Stimulated activated naive CD8-positive, alpha-beta T cell treated with anti-CD3 and anti-CD28 coated beads, Interleukin-15, Interleukin-2, amounts not matched to agents 100 ng/mL and 50 ng/mL, for 24 hours (primary cell): ENCODE results near the gene GSTM2.
A peak's percentile ranks its signal among the peaks of the same experiment; 100 is the strongest.
"Not testable (repeated sequence)": the region's sequence is repeated elsewhere in the genome, so short reads cannot be mapped to it uniquely, and the experiment has no call there.

ENCODE experiments used
- H3K27ac Mint-ChIP-seq: one replicate; pipeline ENCODE4 v1.8.0; 2021; ENCODE audit warnings: mild to moderate bottlenecking, mixed read lengths
- H3K27me3 Mint-ChIP-seq: one replicate; pipeline ENCODE4 v1.8.0; 2021; ENCODE audit warnings: mixed read lengths
- H3K36me3 Mint-ChIP-seq: one replicate; pipeline ENCODE4 v1.8.0; 2021; ENCODE audit warnings: low read depth, mixed read lengths
- H3K4me1 Mint-ChIP-seq: one replicate; pipeline ENCODE4 v1.8.0; 2021; ENCODE audit warnings: low read depth, mixed read lengths
- H3K4me3 Mint-ChIP-seq: one replicate; pipeline ENCODE4 v1.8.0; 2021; ENCODE audit warnings: mild to moderate bottlenecking, mixed read lengths
- H3K9me3 Mint-ChIP-seq: one replicate; pipeline ENCODE4 v1.8.0; 2021; ENCODE audit warnings: mixed read lengths

The GSTM2 gene

DNA sequence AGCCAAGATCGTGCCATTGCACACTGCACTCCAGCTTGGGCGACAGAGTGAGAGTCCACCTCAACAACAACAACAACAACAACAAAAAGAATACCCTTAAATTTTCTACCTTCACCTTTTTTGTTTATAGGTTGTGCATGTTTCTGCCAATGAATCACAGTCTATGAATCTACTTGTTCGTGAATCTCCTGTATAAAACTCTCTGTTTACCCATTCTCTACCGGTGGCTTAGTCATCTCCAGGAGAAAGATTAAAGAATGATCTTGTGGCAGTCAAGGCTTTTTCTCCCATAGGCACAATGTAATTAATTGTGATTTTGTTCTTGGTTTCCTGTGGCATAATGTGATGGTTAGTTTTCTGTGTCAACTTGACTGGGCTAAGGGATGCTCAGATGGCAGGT lies 30.0 kb downstream of the GSTM2 start:
- H3K27ac Mint-ChIP-seq, H3K9me3 Mint-ChIP-seq, H3K36me3 Mint-ChIP-seq, H3K4me3 Mint-ChIP-seq, H3K27me3 Mint-ChIP-seq, H3K4me1 Mint-ChIP-seq: not testable (repeated sequence)

DNA sequence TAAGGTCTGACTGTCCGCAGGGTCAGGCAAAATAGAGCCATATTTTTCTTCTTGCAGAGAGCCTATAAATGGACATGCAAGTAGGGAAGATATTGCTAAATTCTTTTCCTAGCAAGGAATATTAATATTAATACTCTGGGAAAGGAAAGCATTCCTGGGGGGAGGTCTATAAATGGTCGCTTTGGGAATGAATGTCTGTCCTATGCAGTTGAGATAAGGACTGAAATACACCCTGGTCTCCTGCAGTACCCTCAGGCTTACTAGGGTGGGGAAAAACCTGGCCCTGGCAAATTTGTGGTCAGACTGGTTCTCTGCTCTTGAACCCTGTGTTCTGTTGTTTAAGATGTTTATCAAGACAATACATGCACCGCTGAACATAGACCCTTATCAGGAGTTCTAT lies 35.1 kb downstream of the GSTM2 start:
- H3K4me1 Mint-ChIP-seq, H3K27me3 Mint-ChIP-seq, H3K4me3 Mint-ChIP-seq, H3K9me3 Mint-ChIP-seq, H3K27ac Mint-ChIP-seq, H3K36me3 Mint-ChIP-seq: not testable (repeated sequence)

DNA sequence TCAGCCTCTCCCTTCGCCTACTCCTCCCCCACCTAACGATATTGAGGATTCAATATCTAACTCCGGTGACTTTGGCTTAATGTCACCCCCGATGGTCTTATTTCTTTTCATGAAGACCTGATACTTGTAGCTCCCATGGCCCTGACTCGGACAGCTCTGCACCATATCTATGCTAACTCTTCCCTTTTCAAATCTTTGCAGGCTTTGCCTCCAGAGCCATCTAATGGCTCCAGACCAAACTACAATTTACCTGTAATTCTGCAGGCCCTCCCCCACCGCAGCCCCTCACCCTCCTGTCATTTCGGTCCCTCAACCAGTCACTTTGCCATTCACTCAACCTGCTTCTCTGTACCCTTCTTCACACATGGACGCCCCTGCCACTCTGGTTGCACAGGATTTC lies 36.3 kb downstream of the GSTM2 start:
- H3K36me3 Mint-ChIP-seq = peaks cover under 1% of the 10 kb centered on the region
- H3K27me3 Mint-ChIP-seq = no peaks in the 10 kb centered on the region
- no peaks in the 10 kb centered on the region for H3K4me1 Mint-ChIP-seq
- H3K4me3 Mint-ChIP-seq = no peak overlapping the region
- no peaks in the 10 kb centered on the region for H3K9me3 Mint-ChIP-seq
- H3K27ac Mint-ChIP-seq = no peak overlapping the region

DNA sequence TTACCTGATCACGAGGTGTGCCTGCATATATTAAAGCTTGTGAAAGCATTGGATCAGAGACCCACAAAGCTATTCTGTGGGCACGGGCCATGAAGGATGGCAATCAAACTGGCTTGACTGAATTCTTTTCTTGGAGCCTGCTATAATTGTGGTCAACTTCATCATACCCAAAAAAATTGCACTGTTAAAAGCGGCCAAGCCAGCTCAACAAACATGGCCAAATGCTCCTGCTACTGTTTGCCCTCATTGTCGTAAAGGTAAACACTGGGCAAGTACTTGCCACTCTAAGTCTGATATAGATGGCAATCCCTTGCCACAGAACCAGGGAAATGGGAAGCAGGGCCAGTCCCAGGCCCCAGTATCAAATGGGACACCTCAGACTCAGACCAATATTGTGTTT lies 37.6 kb downstream of the GSTM2 start:
- no peaks in the 10 kb centered on the region for H3K4me1 Mint-ChIP-seq
- H3K27me3 Mint-ChIP-seq = no peaks in the 10 kb centered on the region
- peaks cover 5% of the 10 kb centered on the region for H3K36me3 Mint-ChIP-seq
- H3K9me3 Mint-ChIP-seq = no peaks in the 10 kb centered on the region
- no peak overlapping the region for H3K4me3 Mint-ChIP-seq
- no peak overlapping the region for H3K27ac Mint-ChIP-seq

DNA sequence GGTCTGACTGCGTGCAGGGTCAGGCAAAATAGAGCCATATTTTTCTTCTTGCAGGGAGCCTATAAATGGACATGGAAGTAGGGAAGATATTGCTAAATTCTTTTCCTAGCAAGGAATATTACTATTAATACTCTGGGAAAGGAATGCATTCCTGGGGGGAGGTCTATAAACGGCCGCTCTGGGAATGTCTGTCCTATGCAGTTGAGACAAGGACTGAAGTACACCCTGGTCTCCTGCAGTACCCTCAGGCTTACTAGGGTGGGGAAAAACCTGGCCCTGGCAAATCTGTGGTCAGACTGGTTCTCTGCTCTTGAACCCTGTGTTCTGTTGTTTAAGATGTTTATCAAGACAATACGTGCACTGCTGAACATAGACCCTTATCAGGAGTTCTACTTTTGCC lies 41.1 kb downstream of the GSTM2 start:
- not testable (repeated sequence) for H3K4me3 Mint-ChIP-seq, H3K27ac Mint-ChIP-seq, H3K4me1 Mint-ChIP-seq, H3K27me3 Mint-ChIP-seq, H3K36me3 Mint-ChIP-seq, H3K9me3 Mint-ChIP-seq

DNA sequence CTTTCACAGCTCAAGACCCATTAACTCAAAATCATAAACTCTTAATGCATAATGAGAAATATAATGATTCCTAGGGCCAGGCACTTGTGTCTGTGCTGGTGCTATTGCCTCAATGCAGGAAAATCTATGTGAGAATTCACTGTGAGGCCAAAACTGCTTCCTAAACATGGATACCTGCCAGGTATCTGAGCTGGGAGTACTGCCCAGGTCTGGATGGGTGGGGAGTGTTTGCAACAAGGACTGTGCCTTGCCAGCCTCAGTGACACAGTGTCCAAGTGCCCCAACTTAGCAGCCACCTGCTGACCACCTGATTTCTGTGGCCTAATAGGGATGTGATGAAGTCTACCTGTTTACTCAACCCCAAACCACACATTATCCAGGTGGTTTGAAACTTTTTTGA lies 42.0 kb downstream of the GSTM2 start:
- not testable (repeated sequence) for H3K27ac Mint-ChIP-seq, H3K4me1 Mint-ChIP-seq, H3K36me3 Mint-ChIP-seq, H3K9me3 Mint-ChIP-seq, H3K4me3 Mint-ChIP-seq
- peaks cover 13% of the 10 kb centered on the region for H3K27me3 Mint-ChIP-seq

DNA sequence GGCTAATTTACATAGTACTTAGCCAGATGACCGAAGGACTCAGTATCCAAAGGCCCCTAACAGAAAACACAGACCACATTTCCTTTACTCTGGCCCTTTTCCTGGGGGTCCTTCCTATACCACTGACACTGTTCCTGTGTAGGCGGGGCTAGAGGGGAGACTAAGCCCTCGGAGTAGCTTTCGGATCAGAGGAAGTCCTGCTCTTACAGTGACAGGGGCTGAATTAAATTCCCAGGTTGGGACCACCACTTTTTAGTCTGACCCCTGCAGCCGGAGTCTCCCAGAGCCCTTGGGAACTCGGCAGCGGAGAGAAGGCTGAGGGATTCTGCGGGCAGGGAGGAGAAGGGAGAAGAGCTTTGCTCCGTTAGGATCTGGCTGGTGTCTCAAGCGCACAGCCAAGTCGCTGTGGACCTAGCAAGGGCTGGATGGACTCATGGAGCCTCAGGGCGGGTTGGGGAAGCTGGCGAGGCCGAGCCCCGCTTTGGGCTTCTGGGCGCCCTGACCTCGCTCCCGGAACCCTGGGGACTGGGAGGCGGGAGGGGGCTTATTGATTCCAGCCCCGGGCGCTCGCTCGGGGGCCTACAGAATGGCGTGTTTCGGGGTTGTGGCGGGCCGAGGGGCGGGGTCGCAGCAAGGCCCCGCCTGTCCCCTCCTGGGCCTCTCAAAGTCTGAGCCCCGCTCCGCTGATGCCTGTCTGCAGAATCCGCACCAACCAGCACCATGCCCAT lies 43.9 kb downstream of the GSTM2 start, which contains the start of gene GSTM5:
GSTM5 (plus strand) TSS at position 659 of the 728 bp plus-strand sequence; CDS start at position 721, 62 bp downstream.
- not testable (repeated sequence) for H3K9me3 Mint-ChIP-seq, H3K4me1 Mint-ChIP-seq, H3K27ac Mint-ChIP-seq, H3K36me3 Mint-ChIP-seq
- peaks cover 13% of the 10 kb centered on the region for H3K27me3 Mint-ChIP-seq
- H3K4me3 Mint-ChIP-seq = peak within 1 kb of the TSS; percentile 76

DNA sequence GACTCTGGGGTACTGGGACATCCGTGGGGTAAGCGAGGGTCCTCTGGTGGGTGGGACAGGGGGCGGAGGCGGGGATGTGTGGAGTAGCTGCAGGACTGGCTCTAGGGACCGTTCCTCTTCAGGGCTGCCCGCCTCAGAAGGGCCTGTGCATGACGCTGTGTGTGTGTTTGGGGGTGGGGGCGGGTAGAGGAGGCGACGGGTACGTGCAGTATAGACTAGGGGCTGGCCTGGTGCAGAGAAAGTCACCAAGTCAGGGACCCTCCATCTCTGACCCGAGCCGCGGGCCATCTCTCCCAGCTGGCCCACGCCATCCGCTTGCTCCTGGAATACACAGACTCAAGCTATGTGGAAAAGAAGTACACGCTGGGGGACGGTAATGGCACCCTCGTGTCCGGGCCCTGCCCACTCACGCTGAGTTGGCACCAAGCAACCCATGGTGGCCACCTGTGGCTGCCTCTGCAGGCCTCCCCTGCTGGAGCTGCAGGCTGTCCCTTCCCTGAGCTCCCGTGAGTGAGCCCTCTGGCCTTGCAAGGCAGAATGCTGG lies 44.5 kb downstream of the GSTM2 start:
- no peak overlapping the region for H3K4me3 Mint-ChIP-seq

DNA sequence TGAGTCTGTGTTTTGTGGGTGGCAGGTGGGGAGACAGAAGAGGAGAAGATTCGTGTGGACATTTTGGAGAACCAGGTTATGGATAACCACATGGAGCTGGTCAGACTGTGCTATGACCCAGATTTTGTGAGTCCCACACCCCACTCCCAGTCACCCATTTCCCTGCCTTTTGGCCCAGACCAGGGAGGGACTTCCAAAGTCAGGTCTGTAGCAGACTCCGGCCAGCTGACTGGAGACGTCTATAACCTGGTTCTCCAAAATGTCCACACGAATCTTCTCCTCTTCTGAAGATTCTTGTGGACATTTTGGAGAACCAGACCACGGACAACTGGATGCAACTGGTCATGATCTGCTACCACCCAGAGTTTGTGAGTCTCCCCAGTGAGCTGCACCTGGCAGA lies 45.8 kb downstream of the GSTM2 start:
- H3K4me3 Mint-ChIP-seq = no peak overlapping the region
- H3K36me3 Mint-ChIP-seq = peaks cover 5% of the 10 kb centered on the region
- no peak overlapping the region for H3K27ac Mint-ChIP-seq
- H3K4me1 Mint-ChIP-seq = no peaks in the 10 kb centered on the region
- H3K9me3 Mint-ChIP-seq = no peaks in the 10 kb centered on the region
- peaks cover 13% of the 10 kb centered on the region for H3K27me3 Mint-ChIP-seq

More for the DNA sequence above, 44.5 kb downstream of the GSTM2 start:
- Mint-ChIP-seq H3K9me3 (no peaks in the 10 kb centered on the region), H3K36me3 (peaks cover 5% of the 10 kb centered on the region), H3K27ac (no peak overlapping the region), H3K4me1 (no peaks in the 10 kb centered on the region), H3K27me3 (peaks cover 13% of the 10 kb centered on the region)

DNA sequence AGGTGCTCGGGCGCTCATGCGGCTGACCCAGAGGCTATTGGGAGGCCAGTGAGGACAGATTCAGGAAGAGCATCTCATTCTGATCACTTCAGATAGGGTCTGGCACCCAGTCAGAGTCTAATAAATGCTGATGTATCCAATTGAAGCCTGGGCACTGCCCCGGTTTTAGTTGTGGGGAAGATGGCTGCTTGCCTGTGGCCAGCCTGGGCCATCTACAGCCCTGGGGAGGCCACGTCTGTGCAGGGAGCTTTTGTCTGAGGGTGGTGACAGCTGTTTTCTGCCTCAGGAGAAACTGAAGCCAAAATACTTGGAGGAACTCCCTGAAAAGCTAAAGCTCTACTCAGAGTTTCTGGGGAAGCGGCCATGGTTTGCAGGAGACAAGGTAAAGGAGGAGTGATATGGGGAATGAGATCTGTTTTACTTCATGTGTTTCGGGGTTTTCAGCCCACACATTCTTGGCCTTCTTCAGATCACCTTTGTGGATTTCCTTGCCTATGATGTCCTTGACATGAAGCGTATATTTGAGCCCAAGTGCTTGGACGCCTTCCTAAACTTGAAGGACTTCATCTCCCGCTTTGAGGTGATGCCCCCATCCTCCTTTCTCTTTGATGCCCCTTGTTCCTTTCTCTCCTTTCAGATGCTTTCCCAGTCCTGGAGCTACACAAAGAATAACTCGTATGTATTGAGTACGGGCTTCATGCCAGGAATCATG lies 47.0 kb downstream of the GSTM2 start:
- H3K36me3 Mint-ChIP-seq = no peaks in the 10 kb centered on the region
- H3K27me3 Mint-ChIP-seq = peaks cover 13% of the 10 kb centered on the region
- H3K27ac Mint-ChIP-seq = no peak overlapping the region
- no peak overlapping the region for H3K4me3 Mint-ChIP-seq
- no peaks in the 10 kb centered on the region for H3K9me3 Mint-ChIP-seq
- peaks cover 4% of the 10 kb centered on the region for H3K4me1 Mint-ChIP-seq

DNA sequence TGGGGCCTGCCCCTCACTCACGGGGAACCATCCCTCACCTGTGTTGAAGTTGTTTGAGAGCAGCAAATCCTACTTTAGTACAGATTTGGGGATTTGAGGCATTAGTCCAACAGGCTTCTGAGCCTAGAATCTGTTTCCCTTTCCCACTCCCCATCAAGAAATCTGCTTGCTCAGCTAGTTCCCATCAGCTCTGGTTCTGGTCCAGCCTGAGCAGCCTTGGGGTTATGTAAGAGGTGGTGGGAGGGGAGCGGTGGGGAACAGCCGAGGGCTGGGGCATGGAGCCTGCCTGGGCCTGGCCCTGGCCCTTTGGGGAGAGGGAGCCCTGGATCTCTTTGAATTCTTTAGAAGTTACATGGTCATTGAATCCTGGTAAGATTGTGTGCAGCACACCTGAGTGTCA lies 48.3 kb downstream of the GSTM2 start:
- Mint-ChIP-seq H3K9me3 (no peaks in the 10 kb centered on the region), H3K36me3 (no peaks in the 10 kb centered on the region), H3K4me1 (peaks cover 4% of the 10 kb centered on the region), H3K27me3 (peaks cover 13% of the 10 kb centered on the region), H3K4me3 (no peak overlapping the region), H3K27ac (no peak overlapping the region)

DNA sequence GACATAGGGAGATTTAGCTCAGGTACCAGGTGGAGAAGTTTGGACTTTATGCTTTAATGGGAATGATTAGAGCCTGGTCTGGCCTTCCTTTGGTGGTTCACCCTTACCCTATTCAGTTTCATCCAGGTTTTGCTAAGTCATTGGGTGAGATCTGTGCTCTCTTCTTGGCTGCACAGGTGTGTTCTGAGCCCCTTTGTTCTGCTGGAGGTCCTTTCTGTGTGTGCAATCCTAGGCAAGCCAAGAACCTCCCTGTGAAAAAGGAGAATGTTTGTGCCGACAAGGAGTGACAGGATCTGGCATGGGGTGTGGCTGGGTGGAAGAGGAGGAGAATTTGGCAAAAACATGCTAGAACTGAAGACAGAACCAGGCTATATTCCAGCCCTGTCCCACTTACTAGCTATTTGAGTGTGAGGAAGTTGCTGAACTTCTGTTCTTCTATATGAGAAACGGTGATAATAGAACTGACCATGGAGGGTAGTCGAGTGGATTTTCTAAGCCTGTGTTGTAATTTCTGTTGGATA lies 48.8 kb downstream of the GSTM2 start:
- Mint-ChIP-seq H3K4me1 (peaks cover 4% of the 10 kb centered on the region), H3K27ac (no peak overlapping the region), H3K9me3 (no peaks in the 10 kb centered on the region), H3K4me3 (no peak overlapping the region), H3K27me3 (peaks cover 13% of the 10 kb centered on the region), H3K36me3 (no peaks in the 10 kb centered on the region)

DNA sequence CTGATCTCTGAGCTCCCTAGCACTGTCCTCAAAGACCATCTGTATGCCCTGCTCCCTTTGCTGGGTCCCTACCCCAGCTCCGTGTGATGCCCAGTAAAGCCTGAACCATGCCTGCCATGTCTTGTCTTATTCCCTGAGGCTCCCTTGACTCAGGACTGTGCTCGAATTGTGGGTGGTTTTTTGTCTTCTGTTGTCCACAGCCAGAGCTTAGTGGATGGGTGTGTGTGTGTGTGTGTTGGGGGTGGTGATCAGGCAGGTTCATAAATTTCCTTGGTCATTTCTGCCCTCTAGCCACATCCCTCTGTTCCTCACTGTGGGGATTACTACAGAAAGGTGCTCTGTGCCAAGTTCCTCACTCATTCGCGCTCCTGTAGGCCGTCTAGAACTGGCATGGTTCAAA lies 49.9 kb downstream of the GSTM2 start:
- Mint-ChIP-seq H3K4me3 (no peak overlapping the region), H3K9me3 (no peaks in the 10 kb centered on the region), H3K27me3 (peaks cover 13% of the 10 kb centered on the region), H3K4me1 (peaks cover 4% of the 10 kb centered on the region), H3K27ac (no peak overlapping the region), H3K36me3 (no peaks in the 10 kb centered on the region)

DNA sequence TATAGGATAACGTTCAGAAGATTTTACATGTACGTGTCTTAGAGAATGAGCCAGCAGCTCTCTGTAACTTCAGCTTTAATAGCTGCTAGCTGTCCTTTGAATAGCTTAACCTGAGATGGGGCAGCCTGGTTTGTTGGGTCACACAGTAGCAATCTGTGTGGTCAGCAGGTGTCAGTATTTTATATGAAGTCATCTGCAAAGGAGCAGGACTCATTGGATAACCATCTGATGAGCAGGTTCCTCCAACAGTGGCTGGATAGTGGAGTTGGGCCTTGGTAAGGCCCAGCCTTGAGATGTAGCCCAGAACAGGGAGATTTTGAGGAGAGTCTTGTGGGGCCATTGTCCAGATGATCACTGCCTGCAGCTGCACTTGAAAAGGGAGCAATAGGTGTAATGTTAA lies 50.6 kb downstream of the GSTM2 start:
- H3K36me3 Mint-ChIP-seq = no peaks in the 10 kb centered on the region
- H3K4me1 Mint-ChIP-seq = peaks cover 4% of the 10 kb centered on the region
- H3K27me3 Mint-ChIP-seq = peaks cover 10% of the 10 kb centered on the region
- no peak overlapping the region for H3K4me3 Mint-ChIP-seq
- no peaks in the 10 kb centered on the region for H3K9me3 Mint-ChIP-seq
- no peak overlapping the region for H3K27ac Mint-ChIP-seq

DNA sequence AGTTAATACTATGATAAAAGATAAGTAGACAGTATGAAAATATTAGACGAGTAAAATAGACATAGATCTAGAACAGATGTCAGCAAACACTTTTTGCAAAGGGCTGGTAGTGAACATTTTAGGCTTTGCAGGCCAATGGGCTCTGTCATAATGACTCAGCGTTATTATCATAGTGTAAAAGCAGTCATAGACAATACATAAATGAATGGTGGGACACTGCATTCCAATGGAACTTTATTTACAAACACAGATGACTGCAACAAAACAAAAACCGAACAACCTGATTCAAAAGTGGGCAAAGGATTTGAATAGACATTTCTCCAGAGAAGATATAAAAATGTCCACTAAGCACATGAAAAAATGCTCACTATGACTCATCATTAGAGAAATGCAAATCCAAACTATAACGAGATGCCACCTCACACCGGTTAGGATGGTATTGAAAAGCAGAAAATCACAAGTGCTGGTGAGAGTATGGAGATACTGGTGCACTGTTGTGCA lies 51.5 kb downstream of the GSTM2 start:
- Mint-ChIP-seq H3K4me1 (peaks cover 4% of the 10 kb centered on the region), H3K27me3 (peaks cover 2% of the 10 kb centered on the region), H3K27ac (no peak overlapping the region), H3K36me3 (no peaks in the 10 kb centered on the region), H3K4me3 (no peak overlapping the region), H3K9me3 (no peaks in the 10 kb centered on the region)
